Peyer's patch (tissue), 4 donors: Measurements from ENCODE around the gene NUDT1.

Experiments used
- CTCF ChIP-seq, 6 experiments: fragments of 450-650 bp in 4 of 6; fragments of 200-600 bp in 2 of 6; sonication (generic) in 1 of 6; IDR thresholded peaks; one replicate each; pipeline ENCODE4 v1.5.1; 2017 to 2019; ENCODE audit warnings: antibody characterized with exemption in 6 of 6, mild to moderate bottlenecking in 3 of 6, moderate library complexity in 1 of 6
- POLR2A ChIP-seq, 2 donors: fragments of 450-650 bp; IDR thresholded peaks; one replicate each; pipeline ENCODE4 v1.5.1; 2017; ENCODE audit warnings: antibody characterized with exemption in 2 of 2, mild to moderate bottlenecking in 2 of 2, moderate library complexity in 2 of 2

- TF ChIP-seq CTCF (IDR thresholded peaks at IDR 0.05) (no peak), POLR2A (IDR thresholded peaks at IDR 0.05) (no peak)
These were observed 41.0 kb downstream of the NUDT1 start for GRCh38 chr7:2283074-2283473.
